ENCODE data around the gene PPTC7. TPM values are rescaled to one million over a fixed set of nuclear protein-coding genes. Genes with fewer than 3 reads are reported as not detected.
"Not testable (repeated sequence)": the region's sequence is repeated elsewhere in the genome, so short reads cannot be mapped to it uniquely, and the experiment has no call there.

PPTC7 gene
- total and polyA plus RNA-seq, 2 experiments from 2014 or later: 2.4 to 3.4 TPM

DNA sequence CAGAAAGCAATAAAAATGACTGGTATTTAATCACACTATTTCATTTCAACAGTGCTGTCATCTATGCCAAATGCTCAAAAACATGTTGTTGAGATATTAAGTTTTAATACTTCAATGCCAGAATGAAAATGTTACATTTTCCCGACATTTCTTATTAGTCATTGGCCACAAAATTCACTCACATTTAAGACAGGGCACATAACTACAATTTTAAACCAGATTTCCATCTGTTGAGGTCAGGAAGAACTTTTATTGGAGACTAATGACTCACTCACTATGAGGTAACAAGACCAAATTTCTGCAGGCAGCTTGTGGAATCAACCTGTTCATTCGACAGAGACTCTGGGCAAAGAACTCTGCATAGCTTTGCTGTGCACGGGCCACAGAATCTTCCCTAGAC, 36.8 kb downstream of the PPTC7 start:
- no peaks in the 10 kb centered on the region for H3K9me2 ChIP-seq (ENCODE audit: insufficient read depth)
- peak; percentile 90 for DNase-seq
- 2 to 6% methylated on average over 3 of the region's 3 CpGs for WGBS, 2 experiments (ENCODE audit: low coverage in 1 of 2, low lambda C conversion rate in 2 of 2, missing lambda C conversion rate in 2 of 2)
- no peaks in the 10 kb centered on the region for H3K27me3 ChIP-seq (replicated peaks; ENCODE audit: insufficient read depth)
- H3K9ac ChIP-seq: no peak overlapping the region
- no peaks in the 10 kb centered on the region; the same call in 1 of the 2 replicates for H3K36me3 ChIP-seq (ENCODE audit: low read depth)
- peaks cover 31% of the 10 kb centered on the region for H3K4me1 ChIP-seq (ENCODE audit: insufficient read depth)
- peaks cover 32% of the 10 kb centered on the region for H4K20me1 ChIP-seq (ENCODE audit: insufficient read depth)
- TF ChIP-seq EZH2 (IDR thresholded peaks at IDR 0.05; ENCODE audit: insufficient read depth, poor library complexity, severe bottlenecking): no peak
- peak; percentile 96 for TF ChIP-seq EZH2phosphoT487 (IDR thresholded peaks at IDR 0.05; ENCODE audit: insufficient read depth, low read depth)
- peak overlapping the region; percentile 55 for H3K4me2 ChIP-seq (ENCODE audit: unreplicated experiment)
- no peak overlapping the region; the same call in 1 of the 2 replicates for H3K4me3 ChIP-seq
- H2AFZ ChIP-seq: no peak overlapping the region
- no peaks in the 10 kb centered on the region for H3K9me3 ChIP-seq (ENCODE audit: low read depth)
- in situ Hi-C loops (cut with MboI): no loop called here
- peaks cover 8% of the 10 kb centered on the region; the same call in 1 of the 2 replicates for H3K79me2 ChIP-seq (ENCODE audit: insufficient read depth)
- peaks cover 46% of the 10 kb centered on the region for H3F3A ChIP-seq (ENCODE audit: insufficient read depth)
- H3K27ac ChIP-seq: peak overlapping the region; percentile 25; the same call in 1 of the 2 replicates

DNA sequence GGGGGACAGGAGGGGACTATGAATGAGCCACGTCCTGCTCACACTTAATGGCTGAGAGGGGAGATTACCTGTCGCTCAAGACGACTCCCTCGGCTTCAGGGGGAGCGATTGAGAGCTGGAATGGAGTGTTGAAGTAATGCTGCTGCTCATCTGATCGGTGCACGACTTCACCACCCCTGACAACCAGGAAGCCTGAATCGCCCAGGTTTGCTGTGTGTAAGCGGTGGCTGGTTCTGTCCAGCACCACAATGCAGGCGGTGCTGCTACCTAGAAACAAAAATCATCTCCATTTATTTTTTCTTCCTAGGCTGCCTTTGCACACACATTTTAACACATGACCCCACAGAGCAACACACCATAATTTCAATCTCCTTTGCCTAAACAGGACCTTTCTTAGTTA, 37.3 kb downstream of the PPTC7 start:
- Histone ChIP-seq H3K4me3 (no peak overlapping the region; the same call in 1 of the 2 replicates), H3K79me2 (ENCODE audit: insufficient read depth) (0 out of 2 replicates have a peak, but pooled peaks cover 5% of the 10 kb centered on the region), H3K4me1 (ENCODE audit: insufficient read depth) (peaks cover 31% of the 10 kb centered on the region), H3K9me3 (ENCODE audit: low read depth) (no peaks in the 10 kb centered on the region), H3K27ac (peak overlapping the region; percentile 25; the same call in 1 of the 2 replicates), H3K36me3 (ENCODE audit: low read depth) (no peaks in the 10 kb centered on the region; the same call in 1 of the 2 replicates), H3F3A (ENCODE audit: insufficient read depth) (peaks cover 46% of the 10 kb centered on the region), H3K9ac (no peak overlapping the region), H2AFZ (no peak overlapping the region), H4K20me1 (ENCODE audit: insufficient read depth) (peaks cover 32% of the 10 kb centered on the region), H3K27me3 (replicated peaks; ENCODE audit: insufficient read depth) (no peaks in the 10 kb centered on the region), H3K4me2 (ENCODE audit: unreplicated experiment) (peak overlapping the region; percentile 55), H3K9me2 (ENCODE audit: insufficient read depth) (no peaks in the 10 kb centered on the region)
- in situ Hi-C loops (cut with MboI): no loop called here
- TF ChIP-seq EZH2 (IDR thresholded peaks at IDR 0.05; ENCODE audit: insufficient read depth, poor library complexity, severe bottlenecking): no peak
- no peak for TF ChIP-seq EZH2phosphoT487 (IDR thresholded peaks at IDR 0.05; ENCODE audit: insufficient read depth, low read depth)
- WGBS, 2 experiments (ENCODE audit: low coverage in 1 of 2, low lambda C conversion rate in 2 of 2, missing lambda C conversion rate in 2 of 2): 84 to 86% methylated on average over 10 of the region's 10 CpGs
- peak; percentile 39 for DNase-seq

DNA sequence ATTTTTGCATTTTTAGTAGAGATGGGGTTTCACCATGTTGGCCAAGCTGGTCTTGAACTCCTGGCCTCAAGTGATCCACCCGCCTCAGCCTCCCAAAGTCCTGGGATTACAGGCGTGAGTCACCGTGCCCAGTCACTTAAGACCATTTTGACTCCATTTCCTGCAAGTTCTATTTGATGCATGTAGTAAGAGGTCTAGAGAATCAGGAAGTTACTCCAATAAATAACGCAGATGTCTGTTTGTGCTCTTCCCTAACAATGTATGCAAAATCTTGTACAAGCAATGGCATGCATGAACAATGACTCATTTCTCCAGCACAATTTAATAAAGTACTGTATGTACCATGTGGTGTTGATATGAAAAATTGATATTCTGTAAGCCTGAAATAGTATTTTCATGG, 37.9 kb downstream of the PPTC7 start:
- H3K9me3 ChIP-seq (ENCODE audit: low read depth); H3K36me3 ChIP-seq (ENCODE audit: low read depth); H3K27me3 ChIP-seq (replicated peaks; ENCODE audit: insufficient read depth); H3K9me2 ChIP-seq (ENCODE audit: insufficient read depth); H3K9ac ChIP-seq; in situ Hi-C loops (cut with MboI); H3K4me2 ChIP-seq (ENCODE audit: unreplicated experiment); H2AFZ ChIP-seq; H3K27ac ChIP-seq; H3K79me2 ChIP-seq (ENCODE audit: insufficient read depth); H3K4me3 ChIP-seq: not testable (repeated sequence)
- WGBS, 2 experiments (ENCODE audit: low coverage in 1 of 2, low lambda C conversion rate in 2 of 2, missing lambda C conversion rate in 2 of 2): 33 to 47% methylated on average over 4 of the region's 4 CpGs
- peak; percentile 66 for DNase-seq
- Histone ChIP-seq H3F3A (ENCODE audit: insufficient read depth) (peaks cover 46% of the 10 kb centered on the region), H3K4me1 (ENCODE audit: insufficient read depth) (peaks cover 31% of the 10 kb centered on the region), H4K20me1 (ENCODE audit: insufficient read depth) (peaks cover 27% of the 10 kb centered on the region)

DNA sequence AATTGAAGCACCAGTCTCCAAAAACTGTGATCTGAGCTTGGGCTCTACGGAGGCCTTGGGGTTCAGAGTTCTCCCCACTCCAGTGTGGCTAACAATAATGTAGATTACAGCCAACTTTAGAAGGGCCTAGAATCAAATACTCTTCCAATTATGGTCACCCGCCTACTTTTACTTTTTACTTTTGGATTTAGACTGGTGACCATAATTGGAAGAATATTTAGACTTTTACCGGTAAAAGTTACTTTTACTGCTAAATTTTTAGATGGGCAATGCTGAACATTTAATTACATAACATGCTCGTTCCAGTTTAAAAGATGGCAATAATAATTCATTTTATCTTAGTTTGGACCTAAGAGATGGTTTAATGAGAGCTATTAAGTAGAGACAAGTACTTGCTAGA, 39.2 kb downstream of the PPTC7 start:
- Histone ChIP-seq H3K4me2 (ENCODE audit: unreplicated experiment) (no peak overlapping the region), H4K20me1 (ENCODE audit: insufficient read depth) (peaks cover 27% of the 10 kb centered on the region), H3K36me3 (ENCODE audit: low read depth) (0 out of 2 replicates have a peak, but pooled peaks cover under 1% of the 10 kb centered on the region), H3K79me2 (ENCODE audit: insufficient read depth) (0 out of 2 replicates have a peak, but pooled peaks cover 5% of the 10 kb centered on the region), H3K27ac (no peak overlapping the region), H3K4me1 (ENCODE audit: insufficient read depth) (peaks cover 27% of the 10 kb centered on the region), H3K9ac (no peak overlapping the region), H3K9me3 (ENCODE audit: low read depth) (no peaks in the 10 kb centered on the region), H2AFZ (no peak overlapping the region), H3K27me3 (replicated peaks; ENCODE audit: insufficient read depth) (no peaks in the 10 kb centered on the region), H3K9me2 (ENCODE audit: insufficient read depth) (no peaks in the 10 kb centered on the region), H3F3A (ENCODE audit: insufficient read depth) (peaks cover 46% of the 10 kb centered on the region), H3K4me3 (no peak overlapping the region)
- WGBS, 2 experiments (ENCODE audit: low coverage in 1 of 2, low lambda C conversion rate in 2 of 2, missing lambda C conversion rate in 2 of 2): 76 to 78% methylated on average over 4 of the region's 4 CpGs
- TF ChIP-seq EZH2phosphoT487 (IDR thresholded peaks at IDR 0.05; ENCODE audit: insufficient read depth, low read depth) (no peak), EZH2 (IDR thresholded peaks at IDR 0.05; ENCODE audit: insufficient read depth, poor library complexity, severe bottlenecking) (no peak)
- no peak for DNase-seq
- in situ Hi-C loops (cut with MboI): no loop called here
